GM19035 (cell line): ENCODE measurements around the gene RSPH4A.
"Not testable (repeated sequence)": the region's sequence is repeated elsewhere in the genome, so short reads cannot be mapped to it uniquely, and the experiment has no call there.

Experiments used
- ATAC-seq: cut with Tn5 transposase; IDR thresholded peaks from one replicate; pipeline ENCODE4 v1.9.1; 2021; ENCODE audit not compliant: unreplicated experiment

Gene RSPH4A

GRCh38 chr6:116615937-116616736 is at the start of gene RSPH4A:
RSPH4A (plus strand) TSS chr6:116616479; CDS start chr6:116616624, 145 bp downstream.
- ATAC-seq = peak; percentile 99

DNA sequence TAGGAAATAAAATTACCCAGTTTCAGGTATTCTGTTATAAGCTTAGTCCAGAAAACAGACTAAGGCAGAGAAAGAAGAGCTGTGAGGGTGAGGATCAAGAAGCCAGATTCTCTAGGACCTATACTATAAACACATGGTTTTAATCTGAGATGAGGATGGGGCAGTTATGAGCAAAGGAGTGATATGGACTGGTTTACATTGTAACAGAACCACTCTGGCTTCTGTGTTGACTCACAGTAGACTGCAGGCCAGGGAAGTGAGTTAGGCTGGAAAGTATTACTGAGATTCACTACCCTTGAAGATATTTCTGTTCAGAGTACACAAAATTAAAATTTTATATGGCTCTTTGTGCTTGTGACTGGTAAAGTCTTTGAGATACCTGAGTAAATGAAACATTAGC is 48.2 kb upstream of the RSPH4A start:
- ATAC-seq = no peak

GRCh38 chr6:116568821-116569755 is 47.2 kb upstream of the RSPH4A start:
- no peak for ATAC-seq

DNA sequence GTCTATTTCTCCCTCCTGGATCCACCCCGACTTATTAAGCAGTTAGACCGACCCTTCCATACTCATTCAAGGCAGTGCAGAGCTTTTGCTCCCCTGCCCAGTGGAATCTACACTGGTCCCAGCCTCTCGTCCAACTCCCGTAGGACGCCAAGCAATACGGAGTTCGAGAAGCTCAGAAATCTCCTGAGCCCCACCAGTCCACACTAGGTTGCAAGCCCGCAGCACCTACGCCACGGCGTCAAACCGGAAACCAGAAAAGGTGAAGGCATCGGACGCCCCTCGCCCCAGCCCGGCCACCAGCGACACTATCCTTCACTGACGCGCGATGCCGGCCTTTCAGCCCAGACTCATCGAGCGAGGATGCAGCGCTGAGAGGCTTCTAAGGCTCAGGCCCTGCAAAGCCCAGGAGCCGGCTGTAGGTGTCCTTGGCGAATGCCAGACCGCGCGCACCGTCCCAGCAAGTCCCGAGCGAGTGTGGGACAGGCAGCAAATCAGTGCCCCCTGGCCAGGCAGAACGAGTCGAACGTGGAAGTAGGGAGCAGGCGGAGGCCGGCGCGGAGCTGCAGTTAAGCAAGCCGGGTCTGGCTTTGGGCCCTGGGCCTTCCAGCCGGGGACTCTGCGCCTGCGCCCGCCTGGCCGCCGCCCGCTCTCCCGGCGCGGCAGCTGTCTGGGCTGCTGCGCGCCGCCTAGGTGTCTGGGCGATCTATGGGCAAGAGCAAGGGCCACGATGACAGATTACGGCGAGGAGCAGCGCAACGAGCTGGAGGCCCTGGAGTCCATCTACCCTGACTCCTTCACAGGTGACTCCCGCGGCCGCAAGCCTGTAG is 45.2 kb upstream of the RSPH4A start, which contains the start of gene RWDD1:
Gene RWDD1 (plus strand): TSS at position 649 of the 827 bp plus-strand sequence. CDS start 79 bp downstream, at position 728.
- ATAC-seq = peak; percentile 96

- no peak for ATAC-seq
Measured at GRCh38 chr6:116571683-116572000, 44.6 kb upstream of the RSPH4A start.

- ATAC-seq = no peak
Measured at GRCh38 chr6:116572162-116572561, 44.1 kb upstream of the RSPH4A start.

- no peak for ATAC-seq
Measured at GRCh38 chr6:116575227-116575626, 41.1 kb upstream of the RSPH4A start.

GRCh38 chr6:116577486-116577885 is 38.8 kb upstream of the RSPH4A start:
- no peak for ATAC-seq

DNA sequence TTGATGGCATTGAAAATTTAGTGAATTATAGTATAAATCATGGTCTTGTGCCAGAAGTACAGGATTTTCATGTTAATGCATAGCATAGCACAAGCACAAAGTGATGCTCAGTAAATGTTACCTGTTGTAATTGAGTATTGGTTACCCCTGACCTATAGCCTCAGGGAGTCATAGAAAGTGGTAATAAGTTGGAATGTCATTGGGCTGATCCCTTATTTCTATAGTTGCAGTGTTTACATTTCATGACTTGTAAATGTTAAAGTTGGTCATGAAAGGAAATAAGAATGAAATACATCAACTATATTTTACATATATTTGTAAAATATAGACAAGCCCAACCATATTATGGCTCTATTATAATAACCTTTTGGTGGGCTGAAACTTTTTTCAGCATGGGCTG is 37.9 kb upstream of the RSPH4A start:
- no peak for ATAC-seq

DNA sequence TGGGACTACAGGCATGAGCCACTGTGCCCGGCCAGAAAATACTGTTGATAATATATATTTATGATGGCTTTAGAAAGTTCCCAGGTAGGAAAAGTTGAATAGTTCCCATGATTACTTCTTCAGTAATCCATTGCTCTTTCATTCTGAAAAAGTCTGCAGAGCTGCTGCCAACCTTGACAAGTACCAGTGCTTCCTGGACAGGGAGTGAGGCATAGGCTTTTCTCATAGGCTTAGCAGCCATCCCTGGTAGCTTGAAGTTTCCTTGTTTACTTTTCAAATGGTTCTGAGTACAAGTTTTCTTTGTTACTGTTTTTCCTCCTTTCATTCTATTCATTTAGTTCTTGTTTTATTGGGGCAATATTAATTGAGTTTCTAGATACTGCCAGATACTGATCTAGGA is 37.1 kb upstream of the RSPH4A start:
- ATAC-seq = no peak

DNA sequence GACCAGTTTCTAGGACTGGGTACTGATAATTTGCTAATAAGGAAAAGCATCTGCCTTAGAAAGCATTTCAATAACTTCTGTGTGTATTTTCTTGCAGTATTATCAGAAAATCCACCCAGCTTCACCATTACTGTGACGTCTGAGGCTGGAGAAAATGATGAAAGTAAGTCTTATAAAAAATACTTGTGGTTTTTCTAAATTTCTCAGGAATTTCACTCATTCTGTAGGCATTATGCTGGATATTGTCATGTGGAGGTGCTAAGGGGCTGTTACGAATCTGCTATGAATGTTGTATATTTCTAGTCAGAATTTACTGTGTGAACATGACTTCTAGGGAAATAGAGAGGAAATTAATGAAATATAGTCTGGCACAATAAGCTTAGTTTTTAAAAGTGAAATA is 36.1 kb upstream of the RSPH4A start:
- no peak for ATAC-seq

GRCh38 chr6:116586276-116586675 is 30.0 kb upstream of the RSPH4A start:
- no peak for ATAC-seq

DNA sequence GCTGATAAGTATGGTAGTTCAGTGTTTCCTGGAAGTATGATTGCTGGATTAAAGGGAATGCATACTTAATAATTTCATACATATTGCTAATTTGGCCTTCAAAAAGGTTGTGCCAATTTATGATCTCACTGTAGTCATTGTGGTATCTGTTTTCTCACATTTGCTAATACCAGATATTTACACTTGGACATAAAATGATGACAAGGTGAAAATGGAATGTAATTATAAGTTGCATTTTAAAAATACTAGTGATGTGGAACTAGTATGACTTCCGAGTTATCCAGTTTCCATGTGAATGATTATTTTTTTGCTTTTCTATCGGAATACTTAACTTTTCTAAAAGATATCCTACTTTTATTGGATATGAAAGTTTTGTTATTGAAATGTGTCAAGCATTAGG is 29.5 kb upstream of the RSPH4A start:
- ATAC-seq = no peak

DNA sequence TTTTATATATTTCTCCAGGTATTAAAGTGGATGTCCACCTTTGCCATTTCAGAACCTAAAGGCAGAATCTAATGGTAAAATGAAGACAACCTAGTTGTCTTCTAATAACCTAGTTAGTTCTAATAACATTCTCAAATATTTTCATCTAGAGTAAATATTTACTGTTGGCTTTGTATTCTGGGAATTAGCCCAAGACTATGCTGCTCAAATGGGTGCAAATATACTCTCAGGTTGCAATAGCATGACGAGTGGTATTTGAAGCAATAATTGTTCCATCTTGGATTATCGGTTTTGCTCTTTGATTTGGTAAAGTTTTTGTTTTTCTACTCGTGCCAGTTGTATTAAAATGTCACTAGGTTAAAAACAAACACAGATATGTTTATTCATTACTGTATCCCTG is 21.0 kb upstream of the RSPH4A start:
- no peak for ATAC-seq

- ATAC-seq = no peak
Measured at GRCh38 chr6:116596815-116597214, 19.5 kb upstream of the RSPH4A start.

DNA sequence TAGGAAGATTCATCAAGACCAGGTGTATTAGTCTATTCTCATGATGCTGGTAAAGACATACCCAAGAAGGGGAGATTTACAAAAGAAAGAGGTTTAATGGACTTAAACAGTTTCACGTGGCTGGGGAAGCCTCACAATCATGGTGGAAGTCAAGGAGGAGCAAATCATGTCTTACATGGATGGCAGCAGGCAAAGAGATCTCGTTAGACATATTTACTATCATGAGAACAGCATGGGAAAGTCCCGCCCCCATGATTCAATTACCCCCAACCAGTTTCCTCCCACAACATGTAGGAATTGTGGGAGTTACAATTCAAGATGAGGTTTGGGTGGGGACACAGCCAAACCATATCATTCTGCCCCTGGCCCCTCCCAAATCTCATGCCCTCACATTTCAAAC is 12.4 kb upstream of the RSPH4A start:
- ATAC-seq = not testable (repeated sequence)

- not testable (repeated sequence) for ATAC-seq
Measured at GRCh38 chr6:116604868-116605267, 11.4 kb upstream of the RSPH4A start.

- no peak for ATAC-seq
Measured at GRCh38 chr6:116605935-116606334, 10.3 kb upstream of the RSPH4A start.

DNA sequence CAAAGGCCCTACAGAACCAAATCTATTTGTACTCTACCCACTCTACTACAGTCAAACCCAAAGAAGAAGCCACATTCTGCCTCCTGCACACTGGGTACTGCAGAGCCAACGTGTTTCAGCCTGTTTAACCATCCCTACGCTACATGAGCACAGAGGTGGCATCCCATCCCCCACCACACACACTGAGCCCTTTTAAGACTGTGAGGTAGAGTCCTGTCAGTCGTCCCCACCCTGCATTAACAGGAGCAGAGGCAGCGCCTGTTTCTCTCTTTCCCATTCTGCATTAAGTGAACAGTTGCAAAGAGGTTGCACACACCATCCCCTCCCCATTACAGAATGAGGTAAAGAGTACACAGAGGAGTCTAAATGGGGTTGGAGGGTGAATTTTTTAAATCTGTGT is 5.2 kb upstream of the RSPH4A start:
- no peak for ATAC-seq

DNA sequence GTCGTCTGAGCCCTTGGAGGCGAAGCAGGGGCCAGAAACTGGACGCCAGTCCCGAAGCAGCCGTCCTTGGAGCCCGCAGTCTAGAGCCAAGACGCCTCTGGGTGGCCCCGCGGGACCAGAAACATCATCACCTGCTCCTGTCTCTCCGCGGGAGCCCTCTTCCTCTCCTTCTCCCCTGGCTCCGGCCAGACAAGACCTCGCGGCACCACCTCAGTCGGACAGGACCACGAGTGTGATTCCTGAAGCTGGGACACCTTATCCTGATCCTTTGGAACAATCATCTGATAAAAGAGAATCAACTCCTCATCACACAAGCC is 416 bp downstream of the RSPH4A start:
- ATAC-seq = peak; percentile 38
